ENCODE data around the gene TMTC1.

TMTC1 gene

GRCh38 chr12:29572938-29573337 is 210.8 kb downstream of the TMTC1 start:
- no peak for TF ChIP-seq POLR2A (IDR thresholded peaks at IDR 0.05; ENCODE audit: extremely low read depth, insufficient read length)
- TF ChIP-seq CTCF (IDR thresholded peaks at IDR 0.05; ENCODE audit: low read depth, low read length): no peak
- TF ChIP-seq MYC (IDR thresholded peaks at IDR 0.05; ENCODE audit: low read depth, low read length): no peak
- TF ChIP-seq MAX (IDR thresholded peaks at IDR 0.05; ENCODE audit: low read depth, low read length): no peak
- DNase-seq (ENCODE audit: low read depth): no peak
- H3K4me3 ChIP-seq (ENCODE audit: low read depth, low read length): no peak overlapping the region

GRCh38 chr12:29572464-29572863 is 211.3 kb downstream of the TMTC1 start:
- no peak overlapping the region for H3K4me3 ChIP-seq (ENCODE audit: low read depth, low read length)
- TF ChIP-seq CTCF (IDR thresholded peaks at IDR 0.05; ENCODE audit: low read depth, low read length) (no peak), POLR2A (IDR thresholded peaks at IDR 0.05; ENCODE audit: extremely low read depth, insufficient read length) (no peak), MAX (IDR thresholded peaks at IDR 0.05; ENCODE audit: low read depth, low read length) (no peak), MYC (IDR thresholded peaks at IDR 0.05; ENCODE audit: low read depth, low read length) (no peak)
- no peak for DNase-seq (ENCODE audit: low read depth)

- no peak for TF ChIP-seq MAX (IDR thresholded peaks at IDR 0.05; ENCODE audit: low read depth, low read length)
- no peak for TF ChIP-seq CTCF (IDR thresholded peaks at IDR 0.05; ENCODE audit: low read depth, low read length)
- no peak for TF ChIP-seq MYC (IDR thresholded peaks at IDR 0.05; ENCODE audit: low read depth, low read length)
- no peak for TF ChIP-seq POLR2A (IDR thresholded peaks at IDR 0.05; ENCODE audit: extremely low read depth, insufficient read length)
- DNase-seq (ENCODE audit: low read depth): no peak
- no peak overlapping the region for H3K4me3 ChIP-seq (ENCODE audit: low read depth, low read length)
These were observed 214.5 kb downstream of the TMTC1 start for GRCh38 chr12:29569132-29569757.

GRCh38 chr12:29566441-29566840 is 217.3 kb downstream of the TMTC1 start:
- H3K4me3 ChIP-seq (ENCODE audit: low read depth, low read length): no peak overlapping the region
- TF ChIP-seq POLR2A (IDR thresholded peaks at IDR 0.05; ENCODE audit: extremely low read depth, insufficient read length): no peak
- TF ChIP-seq MAX (IDR thresholded peaks at IDR 0.05; ENCODE audit: low read depth, low read length): no peak
- no peak for TF ChIP-seq CTCF (IDR thresholded peaks at IDR 0.05; ENCODE audit: low read depth, low read length)
- no peak for TF ChIP-seq MYC (IDR thresholded peaks at IDR 0.05; ENCODE audit: low read depth, low read length)
- no peak for DNase-seq (ENCODE audit: low read depth)

GRCh38 chr12:29565727-29566126 is 218.0 kb downstream of the TMTC1 start:
- TF ChIP-seq CTCF (IDR thresholded peaks at IDR 0.05; ENCODE audit: low read depth, low read length) (no peak), MYC (IDR thresholded peaks at IDR 0.05; ENCODE audit: low read depth, low read length) (no peak), POLR2A (IDR thresholded peaks at IDR 0.05; ENCODE audit: extremely low read depth, insufficient read length) (no peak), MAX (IDR thresholded peaks at IDR 0.05; ENCODE audit: low read depth, low read length) (no peak)
- no peak overlapping the region for H3K4me3 ChIP-seq (ENCODE audit: low read depth, low read length)

More at GRCh38 chr12:29565727-29566126, 218.0 kb downstream of the TMTC1 start:
- DNase-seq (ENCODE audit: low read depth): no peak

Measured in NB4 (cell line).